T-helper 9 cell (primary cell): Measurements from ENCODE around the gene CEMIP2.
"Not testable (repeated sequence)": the region's sequence is repeated elsewhere in the genome, so short reads cannot be mapped to it uniquely, and the experiment has no call there.

Experiments used
- DNase-seq: peaks from one replicate; pipeline ENCODE4 v3.0.0-alpha.2; 2020

Gene CEMIP2

GRCh38 chr9:71675857-71676165 lies 92.5 kb downstream of the CEMIP2 start:
- DNase-seq, result no peak

GRCh38 chr9:71675105-71675856 lies 93.0 kb downstream of the CEMIP2 start:
- no peak for DNase-seq

GRCh38 chr9:71672573-71672972 lies 95.7 kb downstream of the CEMIP2 start:
- no peak for DNase-seq

- DNase-seq, result no peak
These were observed 97.0 kb downstream of the CEMIP2 start for GRCh38 chr9:71671289-71671688.

- no peak for DNase-seq
These were observed 98.2 kb downstream of the CEMIP2 start for GRCh38 chr9:71670121-71670520.

- DNase-seq, result no peak
These were observed 98.9 kb downstream of the CEMIP2 start for GRCh38 chr9:71669284-71669995.

- DNase-seq, result no peak
These were observed 99.6 kb downstream of the CEMIP2 start for GRCh38 chr9:71668717-71669116.

- DNase-seq, result no peak
These were observed 103.1 kb downstream of the CEMIP2 start for GRCh38 chr9:71665247-71665646.

GRCh38 chr9:71664566-71664965 lies 103.7 kb downstream of the CEMIP2 start:
- no peak for DNase-seq

- no peak for DNase-seq
These were observed 104.3 kb downstream of the CEMIP2 start for GRCh38 chr9:71663931-71664459.

GRCh38 chr9:71663216-71663615 lies 105.1 kb downstream of the CEMIP2 start:
- DNase-seq, result no peak

GRCh38 chr9:71662082-71662481 lies 106.2 kb downstream of the CEMIP2 start:
- no peak for DNase-seq

- not testable (repeated sequence) for DNase-seq
These were observed 111.0 kb downstream of the CEMIP2 start for GRCh38 chr9:71657276-71657675.

GRCh38 chr9:71656496-71656895 lies 111.8 kb downstream of the CEMIP2 start:
- no peak for DNase-seq

GRCh38 chr9:71655778-71656177 lies 112.5 kb downstream of the CEMIP2 start:
- DNase-seq, result no peak

GRCh38 chr9:71655141-71655540 lies 113.2 kb downstream of the CEMIP2 start:
- no peak for DNase-seq

- no peak for DNase-seq
These were observed 115.8 kb downstream of the CEMIP2 start for GRCh38 chr9:71652480-71652879.

GRCh38 chr9:71648453-71648852 lies 119.9 kb downstream of the CEMIP2 start:
- no peak for DNase-seq

GRCh38 chr9:71647094-71647591 lies 121.2 kb downstream of the CEMIP2 start:
- peak; percentile 1 for DNase-seq

GRCh38 chr9:71646131-71646530 lies 122.2 kb downstream of the CEMIP2 start:
- no peak for DNase-seq

GRCh38 chr9:71644819-71645362 lies 123.4 kb downstream of the CEMIP2 start:
- no peak for DNase-seq

GRCh38 chr9:71643330-71643729 lies 125.0 kb downstream of the CEMIP2 start:
- DNase-seq, result no peak

GRCh38 chr9:71642056-71642455 lies 126.3 kb downstream of the CEMIP2 start:
- DNase-seq, result no peak

GRCh38 chr9:71638627-71639026 lies 129.7 kb downstream of the CEMIP2 start:
- no peak for DNase-seq
